ENCODE measurements around the gene SORCS3.
A peak's percentile ranks its signal among the peaks of the same experiment; 100 is the strongest.

Gene SORCS3

GRCh38 chr10:105128111-105128510 is 487.0 kb downstream of the SORCS3 start:
- H3K4me3 ChIP-seq (ENCODE audit: low read length), result no peak overlapping the region
- DNase-seq (ENCODE audit: low read depth), result no peak
- no peak for TF ChIP-seq CTCF (IDR thresholded peaks at IDR 0.05; ENCODE audit: insufficient read depth, low read depth, low read length, missing control alignments)

DNA sequence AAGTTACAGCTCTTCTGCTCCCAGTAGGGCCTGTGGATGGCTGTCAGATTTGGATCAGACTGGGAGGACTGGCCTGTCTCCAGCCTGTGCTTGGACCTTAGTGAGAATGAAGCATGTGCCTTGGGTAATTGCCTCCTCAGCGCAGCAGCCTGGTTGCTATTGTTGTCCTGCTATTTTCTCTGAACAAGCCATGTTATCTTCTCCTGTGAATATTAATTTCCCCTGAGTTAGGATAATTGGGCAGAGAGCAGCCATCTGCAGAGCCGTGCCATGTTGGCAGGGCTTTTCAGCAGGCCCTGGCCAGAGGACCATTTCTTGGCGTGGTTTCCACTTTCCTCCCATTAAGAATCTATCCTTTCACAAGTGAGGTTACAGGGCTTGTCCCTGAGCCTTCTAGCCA is 497.3 kb downstream of the SORCS3 start:
- no peak overlapping the region for H3K4me3 ChIP-seq (ENCODE audit: low read length)
- TF ChIP-seq CTCF (IDR thresholded peaks at IDR 0.05; ENCODE audit: insufficient read depth, low read depth, low read length, missing control alignments), result no peak
- DNase-seq (ENCODE audit: low read depth), result no peak

GRCh38 chr10:105139363-105139896 is 498.3 kb downstream of the SORCS3 start:
- TF ChIP-seq CTCF (IDR thresholded peaks at IDR 0.05; ENCODE audit: insufficient read depth, low read depth, low read length, missing control alignments), result no peak
- H3K4me3 ChIP-seq (ENCODE audit: low read length), result no peak overlapping the region
- DNase-seq (ENCODE audit: low read depth), result no peak

DNA sequence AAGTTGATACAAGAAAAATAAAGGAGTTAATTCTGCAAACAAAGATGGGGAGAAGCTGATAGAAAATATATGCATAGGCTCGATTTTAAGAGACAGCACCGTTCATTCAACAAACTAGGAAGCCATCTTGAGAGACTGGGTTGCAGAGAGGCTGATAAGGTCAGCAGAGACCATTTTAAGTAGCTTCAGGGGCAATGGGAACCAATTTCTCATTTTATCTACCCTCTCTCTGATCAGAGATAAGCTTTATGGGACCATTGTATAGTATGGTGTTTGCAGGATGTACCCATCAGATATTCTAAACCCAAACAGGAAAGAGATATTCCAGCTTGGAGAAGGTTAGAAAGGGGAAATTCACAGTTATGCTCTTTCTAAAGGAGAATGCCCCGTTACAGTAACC is 499.5 kb downstream of the SORCS3 start:
- no peak overlapping the region for H3K4me3 ChIP-seq (ENCODE audit: low read length)
- no peak for DNase-seq (ENCODE audit: low read depth)
- no peak for TF ChIP-seq CTCF (IDR thresholded peaks at IDR 0.05; ENCODE audit: insufficient read depth, low read depth, low read length, missing control alignments)

DNA sequence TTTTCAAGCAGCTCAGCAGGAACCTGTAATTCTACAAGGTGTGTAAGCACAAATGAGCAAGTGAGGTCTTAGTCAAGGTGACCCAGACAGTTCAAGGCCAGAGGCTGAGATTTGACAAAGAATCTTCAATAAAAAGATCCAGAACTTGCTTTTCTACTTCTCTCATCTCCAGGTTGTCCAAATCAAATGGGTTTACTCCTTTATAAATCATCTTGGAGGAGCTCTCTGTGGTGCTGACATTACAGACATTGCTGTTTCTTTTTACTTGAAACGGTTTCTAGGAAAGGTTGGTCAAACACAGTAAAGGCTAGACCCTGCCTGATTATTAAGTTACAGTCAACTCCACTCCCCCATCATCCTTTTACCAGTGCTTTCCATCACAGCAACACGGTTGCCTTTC is 504.6 kb downstream of the SORCS3 start:
- TF ChIP-seq CTCF (IDR thresholded peaks at IDR 0.05; ENCODE audit: insufficient read depth, low read depth, low read length, missing control alignments), result no peak
- DNase-seq (ENCODE audit: low read depth), result no peak
- no peak overlapping the region for H3K4me3 ChIP-seq (ENCODE audit: low read length)

DNA sequence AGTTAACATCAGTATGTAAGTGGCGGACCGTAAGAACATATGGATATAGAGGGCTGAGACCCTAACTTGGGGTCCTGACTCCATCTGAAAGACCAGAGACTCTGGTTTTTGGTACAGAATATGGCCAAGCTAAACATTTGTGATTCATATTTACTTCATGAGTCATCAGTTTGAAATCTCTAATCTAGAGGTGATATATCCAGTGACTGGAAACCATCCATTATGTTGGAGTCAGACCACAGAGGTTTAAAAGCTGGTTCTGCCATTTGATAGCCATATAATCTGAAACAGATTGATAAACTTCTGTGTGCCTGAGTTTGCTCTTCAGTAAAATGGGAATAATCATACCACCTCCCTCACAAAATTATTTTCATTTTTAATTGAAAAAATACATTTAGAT is 505.3 kb downstream of the SORCS3 start:
- no peak for DNase-seq (ENCODE audit: low read depth)
- H3K4me3 ChIP-seq (ENCODE audit: low read length), result no peak overlapping the region
- TF ChIP-seq CTCF (IDR thresholded peaks at IDR 0.05; ENCODE audit: insufficient read depth, low read depth, low read length, missing control alignments), result no peak

DNA sequence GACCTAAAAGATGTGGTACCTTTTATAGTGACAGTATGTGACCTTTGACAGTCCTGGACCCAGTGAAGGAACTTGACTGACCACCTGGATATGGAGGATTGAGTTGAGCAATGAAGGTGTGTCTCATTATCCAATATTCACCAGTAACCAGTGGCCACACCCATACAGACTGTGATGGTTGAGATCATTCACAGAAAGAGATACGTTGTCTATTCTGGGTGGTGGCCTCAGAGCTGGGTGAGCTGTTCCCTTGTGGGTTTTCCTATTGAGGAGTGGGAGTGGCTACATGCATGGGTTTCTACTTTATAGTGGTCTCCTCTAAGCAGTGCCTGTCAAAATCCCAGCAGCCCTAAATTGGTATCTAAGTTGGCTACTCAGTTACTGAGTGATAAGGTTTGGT is 507.4 kb downstream of the SORCS3 start:
- no peak overlapping the region for H3K4me3 ChIP-seq (ENCODE audit: low read length)
- peak; percentile 43 for DNase-seq (ENCODE audit: low read depth)
- no peak for TF ChIP-seq CTCF (IDR thresholded peaks at IDR 0.05; ENCODE audit: insufficient read depth, low read depth, low read length, missing control alignments)

Measured in epithelial cell of esophagus (primary cell).